GM10266 (cell line): ENCODE measurements around the gene NFATC2.

ENCODE experiments used
- DNase-seq: peaks from one replicate; pipeline ENCODE4 v3.0.0; 2012; ENCODE audit errors: extremely low spot score
- CTCF ChIP-seq: IDR thresholded peaks from 2 replicates; pipeline ENCODE4 v1.5.1; 2012; ENCODE audit warnings: mild to moderate bottlenecking, low read depth; ENCODE audit not compliant: control insufficient read depth, insufficient read depth; ENCODE audit errors: missing control alignments

The NFATC2 gene

GRCh38 chr20:51409192-51409880, 133.2 kb downstream of the NFATC2 start:
- no peak for DNase-seq
- no peak for TF ChIP-seq CTCF

- no peak for TF ChIP-seq CTCF
- peak; percentile 88 for DNase-seq
Observed at GRCh38 chr20:51404297-51405060, 138.0 kb downstream of the NFATC2 start.

GRCh38 chr20:51403466-51404220, 138.9 kb downstream of the NFATC2 start:
- TF ChIP-seq CTCF, result no peak
- DNase-seq, result no peak

GRCh38 chr20:51402201-51402600, 140.3 kb downstream of the NFATC2 start:
- no peak for TF ChIP-seq CTCF
- no peak for DNase-seq

- TF ChIP-seq CTCF, result no peak
- DNase-seq, result no peak
Observed at GRCh38 chr20:51401496-51401895, 141.0 kb downstream of the NFATC2 start.

GRCh38 chr20:51400051-51400926, 142.2 kb downstream of the NFATC2 start:
- no peak for TF ChIP-seq CTCF
- DNase-seq, result peak; percentile 83
